ENCODE results near the gene MSANTD2. TPM values are rescaled to one million over a fixed set of nuclear protein-coding genes. Genes with fewer than 3 reads are reported as not detected.

The MSANTD2 gene
- polyA plus RNA-seq, 3 donors, result 1.2 to 5.8 (median 1.8) TPM

- peak overlapping the region; percentile 88 to 95 (median 95) for H3K27ac Mint-ChIP-seq
- 0% methylated on average over 3 of the region's 4 CpGs for WGBS (ENCODE audit: insufficient coverage)
- intact Hi-C loops (cut with micrococcal nuclease), result no loop called here
Measured at GRCh38 chr11:124732230-124732629, 68.0 kb downstream of the MSANTD2 start.

DNA sequence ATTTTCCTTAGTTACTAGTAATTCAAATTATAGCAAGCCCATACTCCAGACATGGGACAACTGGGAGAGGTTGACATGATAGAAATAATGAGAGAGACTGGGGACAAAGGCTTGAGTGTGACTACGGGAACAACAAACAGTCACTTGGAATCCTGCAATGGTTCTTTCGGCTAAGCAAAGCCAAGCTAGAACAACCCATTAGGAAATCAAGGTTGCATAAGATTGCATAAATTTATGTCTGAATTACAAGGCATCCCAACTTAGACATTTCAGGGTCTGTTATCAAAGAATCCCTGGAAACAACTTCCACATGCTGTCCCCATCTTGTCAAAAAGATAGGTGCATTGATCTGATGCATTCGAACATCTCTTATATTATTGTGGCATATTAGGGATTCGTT is 70.6 kb downstream of the MSANTD2 start:
- Histone ChIP-seq H3K27me3 (ENCODE audit: control insufficient read depth in 2 of 2, insufficient read depth in 2 of 2, low read length in 2 of 2) (no peaks in the 10 kb centered on the region), H3K79me2 (ENCODE audit: insufficient read depth, low read length) (no peaks in the 10 kb centered on the region), H4K20me1 (ENCODE audit: insufficient read depth, low read length) (no peaks in the 10 kb centered on the region), H3K36me3 (replicated peaks in 1 of 2; ENCODE audit: control insufficient read depth in 1 of 2, insufficient read depth in 2 of 2, low read length in 2 of 2) (no peaks in the 10 kb centered on the region), H3K9ac (ENCODE audit: insufficient read depth, low read length, poor library complexity, severe bottlenecking) (no peak overlapping the region), H3K27ac (ENCODE audit: low read depth in 1 of 2, low read length in 2 of 2) (no peak overlapping the region), H3K4me2 (replicated peaks; ENCODE audit: extremely low read depth, low read length, poor library complexity, severe bottlenecking) (peak overlapping the region; percentile 2), H2AFZ (ENCODE audit: insufficient read depth, low read depth, low read length, poor library complexity, severe bottlenecking) (peak overlapping the region; percentile 25), H3K4me1 (ENCODE audit: control insufficient read depth in 1 of 2, insufficient read depth in 2 of 2, low read length in 2 of 2) (peaks cover 79 to 87% of the 10 kb centered on the region in 2 donors), H3K9me3 (replicated peaks in 1 of 2; ENCODE audit: control insufficient read depth in 1 of 2, insufficient read depth in 1 of 2, low read length in 2 of 2) (no peaks in the 10 kb centered on the region), H3K4me3 (replicated peaks in 1 of 3; ENCODE audit: low read depth in 2 of 3, low read length in 3 of 3) (no peak overlapping the region)
- H3K27ac Mint-ChIP-seq, result peak overlapping the region in 3 of 7 donors; percentile 70 to 79 (median 73)
- TF ChIP-seq, protein P1, sequence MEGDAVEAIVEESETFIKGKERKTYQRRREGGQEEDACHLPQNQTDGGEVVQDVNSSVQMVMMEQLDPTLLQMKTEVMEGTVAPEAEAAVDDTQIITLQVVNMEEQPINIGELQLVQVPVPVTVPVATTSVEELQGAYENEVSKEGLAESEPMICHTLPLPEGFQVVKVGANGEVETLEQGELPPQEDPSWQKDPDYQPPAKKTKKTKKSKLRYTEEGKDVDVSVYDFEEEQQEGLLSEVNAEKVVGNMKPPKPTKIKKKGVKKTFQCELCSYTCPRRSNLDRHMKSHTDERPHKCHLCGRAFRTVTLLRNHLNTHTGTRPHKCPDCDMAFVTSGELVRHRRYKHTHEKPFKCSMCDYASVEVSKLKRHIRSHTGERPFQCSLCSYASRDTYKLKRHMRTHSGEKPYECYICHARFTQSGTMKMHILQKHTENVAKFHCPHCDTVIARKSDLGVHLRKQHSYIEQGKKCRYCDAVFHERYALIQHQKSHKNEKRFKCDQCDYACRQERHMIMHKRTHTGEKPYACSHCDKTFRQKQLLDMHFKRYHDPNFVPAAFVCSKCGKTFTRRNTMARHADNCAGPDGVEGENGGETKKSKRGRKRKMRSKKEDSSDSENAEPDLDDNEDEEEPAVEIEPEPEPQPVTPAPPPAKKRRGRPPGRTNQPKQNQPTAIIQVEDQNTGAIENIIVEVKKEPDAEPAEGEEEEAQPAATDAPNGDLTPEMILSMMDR (IDR thresholded peaks at IDR 0.05), result no peak
- H3K4me1 Mint-ChIP-seq, result peaks cover 82% of the 10 kb centered on the region
- DNase-seq, result peak in 1 of 3 donors; percentile 52
- no peak overlapping the region for H3K4me3 Mint-ChIP-seq
- H3K27me3 Mint-ChIP-seq (ENCODE audit: low read depth in 3 of 3), result no peaks in the 10 kb centered on the region
- 0% methylated on average over 1 of the region's 4 CpGs for WGBS (ENCODE audit: insufficient coverage)
- H3K36me3 Mint-ChIP-seq, result no peaks in the 10 kb centered on the region
- no peaks in the 10 kb centered on the region for H3K9me3 Mint-ChIP-seq
- intact Hi-C loops (cut with micrococcal nuclease), result no loop called here

More at GRCh38 chr11:124732230-124732629, 68.0 kb downstream of the MSANTD2 start:
- Mint-ChIP-seq H3K4me1 (peaks cover 85% of the 10 kb centered on the region), H3K4me3 (peak overlapping the region; percentile 59 to 70), H3K9me3 (no peaks in the 10 kb centered on the region), H3K27me3 (ENCODE audit: low read depth in 3 of 3) (peaks cover 0 to 1% (median 0%) of the 10 kb centered on the region in 3 donors), H3K36me3 (no peaks in the 10 kb centered on the region)
- peak overlapping the region; percentile 61 to 76 for H3K27ac ChIP-seq (ENCODE audit: low read depth in 1 of 2, low read length in 2 of 2)
- H3K36me3 ChIP-seq (replicated peaks in 1 of 2; ENCODE audit: control insufficient read depth in 1 of 2, insufficient read depth in 2 of 2, low read length in 2 of 2), result no peaks in the 10 kb centered on the region
- peak overlapping the region; percentile 37 for H2AFZ ChIP-seq (ENCODE audit: insufficient read depth, low read depth, low read length, poor library complexity, severe bottlenecking)
- TF ChIP-seq, protein P1 (IDR thresholded peaks at IDR 0.05), result no peak
- H3K4me2 ChIP-seq (replicated peaks; ENCODE audit: extremely low read depth, low read length, poor library complexity, severe bottlenecking), result peak overlapping the region; percentile 21
- peak; percentile 69 to 92 (median 85) for DNase-seq
- no peaks in the 10 kb centered on the region for H3K9me3 ChIP-seq (replicated peaks in 1 of 2; ENCODE audit: control insufficient read depth in 1 of 2, insufficient read depth in 1 of 2, low read length in 2 of 2)
- no peak overlapping the region for H3K9ac ChIP-seq (ENCODE audit: insufficient read depth, low read length, poor library complexity, severe bottlenecking)
- peak overlapping the region in 1 of 3 experiments; percentile 53 for H3K4me3 ChIP-seq (replicated peaks in 1 of 3; ENCODE audit: low read depth in 2 of 3, low read length in 3 of 3)
- H4K20me1 ChIP-seq (ENCODE audit: insufficient read depth, low read length), result no peaks in the 10 kb centered on the region
- no peaks in the 10 kb centered on the region for H3K79me2 ChIP-seq (ENCODE audit: insufficient read depth, low read length)
- peaks cover 81 to 93% of the 10 kb centered on the region in 2 donors for H3K4me1 ChIP-seq (ENCODE audit: control insufficient read depth in 1 of 2, insufficient read depth in 2 of 2, low read length in 2 of 2)
- H3K27me3 ChIP-seq (ENCODE audit: control insufficient read depth in 2 of 2, insufficient read depth in 2 of 2, low read length in 2 of 2), result no peaks in the 10 kb centered on the region
